Renal cortex interstitium (tissue), 3 donors: ENCODE results near the gene RDH16. TPM values are rescaled to one million over a fixed set of nuclear protein-coding genes. Genes with fewer than 3 reads are reported as not detected.

Experiments
- polyA plus RNA-seq, 3 donors: library from polyadenylated mRNA; unstranded; fragments of 120-200 nt; gene quantifications; one replicate each; pipeline ENCODE4 v1.2.1, GENCODE V29; 2013; ENCODE audit not compliant: insufficient read length in 3 of 3

Gene RDH16
- polyA plus RNA-seq, 3 donors, result 0.65 to 1.3 (median 0.75) TPM

Other genes starting within 250 kb of the RDH16 start
- gene NACA, start 232.3 kb downstream of the RDH16 start, polyA plus RNA-seq, result 1,000 to 10,000 TPM; 1,963 to 2,373 (median 2,287) TPM
- 10 to 100 TPM; 16.4 to 24.4 (median 17.4) TPM for gene PRIM1, start 205.3 kb downstream of the RDH16 start, polyA plus RNA-seq
- gene HSD17B6, start 194.3 kb downstream of the RDH16 start, polyA plus RNA-seq, result 1 to 10 TPM; 1.0 to 1.1 (median 1.0) TPM
- gene SDR9C7, start 23.2 kb downstream of the RDH16 start, polyA plus RNA-seq, result under 1 TPM; 0.11 to 0.44 (median 0.22) TPM
- gene ZBTB39, start 48.9 kb upstream of the RDH16 start, polyA plus RNA-seq, result 10 to 100 TPM; 10.3 to 13.2 (median 12.9) TPM
- gene TAC3, start 58.9 kb upstream of the RDH16 start, polyA plus RNA-seq, result 1 to 10 TPM in 1 of 3 donors, under 1 TPM in 2; 0.24 to 1.1 (median 0.47) TPM
- under 1 TPM; 0.11 to 0.47 (median 0.20) TPM for gene MYO1A, start 92.5 kb upstream of the RDH16 start, polyA plus RNA-seq
- gene NEMP1, start 121.2 kb upstream of the RDH16 start, polyA plus RNA-seq, result 10 to 100 TPM; 23.6 to 26.3 (median 25.9) TPM
- gene NAB2, start 131.5 kb upstream of the RDH16 start, polyA plus RNA-seq, result 10 to 100 TPM; 43.3 to 53.9 (median 52.3) TPM
- gene STAT6, start 153.8 kb upstream of the RDH16 start, polyA plus RNA-seq, result 100 to 1,000 TPM in 1 of 3 donors, 10 to 100 TPM in 2; 95.5 to 138 (median 97.6) TPM
- 100 to 1,000 TPM in 1 of 3 donors, 10 to 100 TPM in 2; 60.9 to 106 (median 84.0) TPM for gene LRP1, start 170.9 kb upstream of the RDH16 start, polyA plus RNA-seq
- not detected for gene LRP1-AS, start 190.0 kb upstream of the RDH16 start, polyA plus RNA-seq